H1 (cell line): ENCODE data around the gene FAM120B. TPM values are rescaled to one million over a fixed set of nuclear protein-coding genes. Genes with fewer than 3 reads are reported as not detected.

ENCODE experiments used
- BRCA1 ChIP-seq: IDR thresholded peaks from 2 replicates; pipeline ENCODE4 v1.6.1; 2012; ENCODE audit warnings: low read depth, low read length, improper control_type of control experiment
- EGR1 ChIP-seq: IDR thresholded peaks from 2 replicates; pipeline ENCODE4 v1.6.1; 2011; ENCODE audit warnings: low read depth, low read length, borderline replicate concordance
- KDM1A ChIP-seq: fragments of 200-600, 300-600 bp; sonication (generic); IDR thresholded peaks from 2 replicates; pipeline ENCODE4 v1.7.1; 2016; ENCODE audit warnings: mild to moderate bottlenecking, low read length, borderline replicate concordance
- MAFK ChIP-seq: IDR thresholded peaks from 2 replicates; pipeline ENCODE4 v1.6.1; 2012; ENCODE audit warnings: low read depth, mild to moderate bottlenecking, improper control_type of control experiment, low read length
- TAF1 ChIP-seq: IDR thresholded peaks from 2 replicates; pipeline ENCODE4 v1.6.1; 2011; ENCODE audit warnings: mild to moderate bottlenecking, low read depth, low read length
- polyA plus RNA-seq, 7 experiments: library from polyadenylated mRNA; depleted of rRNA in 3 of 7; stranded (reverse) in 5 of 7; unstranded in 2 of 7; fragments of >200 nt in 5 of 7; fragments of 200-250 nt in 2 of 7; gene quantifications; 1 replicate in 5 of 7; 2 replicates in 1 of 7; 4 replicates in 1 of 7; pipeline versions ENCODE4 v1.2.1 to v1.2.3, GENCODE V29; 2011 to 2013; ENCODE audit warnings: missing spikeins in 2 of 7, mixed read lengths in 2 of 7
- total RNA-seq: library from RNA; stranded (reverse); fragmentation: NEBNext Ultra II Directional; extraction: Animal tissue kit (Norgen Biotek cat#: 25700); gene quantifications from 2 replicates; pipeline ENCODE4 v1.2.1, GENCODE V29; 2021

The FAM120B gene
- total and polyA plus RNA-seq, 2 of the 8 experiments (the other 6 are each of a cell fraction or from before 2014, with no cell fraction given) = 5.1 to 12.5 TPM

- no peak for TF ChIP-seq MAFK
- TF ChIP-seq BRCA1 = no peak
- TF ChIP-seq EGR1 = no peak
- no peak for TF ChIP-seq KDM1A
- TF ChIP-seq TAF1 = no peak
- TF ChIP-seq, all 59 proteins: peak for 0
Measured at GRCh38 chr6:170282512-170283158, 23.9 kb upstream of the FAM120B start (continued).
